Ishikawa (cell line): ENCODE data around the gene CUL4A.

Source experiments
- CEBPB ChIP-seq: IDR thresholded peaks from 2 replicates; pipeline ENCODE4 v1.6.1; 2012
- CREB1 ChIP-seq: IDR thresholded peaks from 2 replicates; pipeline ENCODE4 v1.6.1; 2012; ENCODE audit warnings: low read depth
- EP300 ChIP-seq: IDR thresholded peaks from 2 replicates; pipeline ENCODE4 v1.6.1; 2012; ENCODE audit warnings: borderline replicate concordance
- RAD21 ChIP-seq: IDR thresholded peaks from 2 replicates; pipeline ENCODE4 v1.6.1; 2012; ENCODE audit warnings: low read depth
- TAF1 ChIP-seq: IDR thresholded peaks from 2 replicates; pipeline ENCODE4 v1.6.1; 2012; ENCODE audit warnings: low read depth, mild to moderate bottlenecking
- TCF12 ChIP-seq: IDR thresholded peaks from 2 replicates; pipeline ENCODE4 v1.6.1; 2012; ENCODE audit warnings: low read depth
- TEAD4 ChIP-seq: IDR thresholded peaks from 2 replicates; pipeline ENCODE4 v1.6.1; 2012
- YY1 ChIP-seq: IDR thresholded peaks from 2 replicates; pipeline ENCODE4 v1.6.1; 2012; ENCODE audit warnings: low read depth
- TF ChIP-seq, protein P1 (sequence below): IDR thresholded peaks from 2 replicates; pipeline ENCODE4 v1.6.1; 2012
- TF ChIP-seq, protein P2 (sequence below): IDR thresholded peaks from 2 replicates; pipeline ENCODE4 v1.6.1; 2012
- TF ChIP-seq, protein P3 (sequence below): IDR thresholded peaks from 2 replicates; pipeline ENCODE4 v1.6.1; 2012; ENCODE audit warnings: low read depth, mild to moderate bottlenecking

DNA sequence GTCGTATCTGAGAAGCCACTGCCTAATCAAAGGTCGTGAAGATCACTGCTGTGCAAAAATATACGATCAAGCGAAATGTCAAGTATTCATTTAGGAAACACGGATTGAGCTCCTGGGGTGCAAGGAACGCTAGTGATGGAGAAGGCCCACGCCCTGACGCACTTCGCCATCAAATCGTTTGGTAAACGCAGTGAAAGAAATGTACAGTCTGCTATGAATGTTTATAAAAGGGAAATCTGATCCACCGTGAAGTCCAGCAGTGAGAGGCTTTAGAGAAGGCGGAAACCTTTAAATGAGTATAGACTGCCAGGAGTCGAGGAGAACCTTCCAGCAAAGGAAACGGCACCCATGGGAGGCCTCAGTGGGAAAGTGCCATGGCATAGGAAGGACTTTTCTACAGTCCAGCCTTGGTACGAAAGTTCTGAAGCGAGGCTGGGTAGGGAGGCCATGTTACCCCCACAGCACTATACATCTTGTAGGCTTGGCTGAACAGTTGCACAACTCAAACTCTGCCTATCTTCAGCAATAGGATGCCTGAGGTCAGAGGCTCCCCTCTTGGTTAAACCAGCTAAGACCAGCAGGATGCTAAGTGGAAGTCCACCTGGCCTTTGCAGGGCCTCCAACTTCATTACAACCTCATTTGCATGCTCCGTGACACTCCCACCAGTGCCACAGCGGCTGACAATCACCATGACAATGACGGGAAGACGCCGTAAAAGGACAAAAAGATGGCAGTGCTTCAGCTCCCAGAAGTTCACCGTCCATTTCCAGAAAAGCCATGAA lies 21.3 kb upstream of the CUL4A start:
- TF ChIP-seq, protein P1, sequence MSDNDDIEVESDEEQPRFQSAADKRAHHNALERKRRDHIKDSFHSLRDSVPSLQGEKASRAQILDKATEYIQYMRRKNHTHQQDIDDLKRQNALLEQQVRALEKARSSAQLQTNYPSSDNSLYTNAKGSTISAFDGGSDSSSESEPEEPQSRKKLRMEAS, result no peak
- TF ChIP-seq, protein P2, sequence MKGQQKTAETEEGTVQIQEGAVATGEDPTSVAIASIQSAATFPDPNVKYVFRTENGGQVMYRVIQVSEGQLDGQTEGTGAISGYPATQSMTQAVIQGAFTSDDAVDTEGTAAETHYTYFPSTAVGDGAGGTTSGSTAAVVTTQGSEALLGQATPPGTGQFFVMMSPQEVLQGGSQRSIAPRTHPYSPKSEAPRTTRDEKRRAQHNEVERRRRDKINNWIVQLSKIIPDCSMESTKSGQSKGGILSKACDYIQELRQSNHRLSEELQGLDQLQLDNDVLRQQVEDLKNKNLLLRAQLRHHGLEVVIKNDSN, result no peak
- TF ChIP-seq, protein P3, sequence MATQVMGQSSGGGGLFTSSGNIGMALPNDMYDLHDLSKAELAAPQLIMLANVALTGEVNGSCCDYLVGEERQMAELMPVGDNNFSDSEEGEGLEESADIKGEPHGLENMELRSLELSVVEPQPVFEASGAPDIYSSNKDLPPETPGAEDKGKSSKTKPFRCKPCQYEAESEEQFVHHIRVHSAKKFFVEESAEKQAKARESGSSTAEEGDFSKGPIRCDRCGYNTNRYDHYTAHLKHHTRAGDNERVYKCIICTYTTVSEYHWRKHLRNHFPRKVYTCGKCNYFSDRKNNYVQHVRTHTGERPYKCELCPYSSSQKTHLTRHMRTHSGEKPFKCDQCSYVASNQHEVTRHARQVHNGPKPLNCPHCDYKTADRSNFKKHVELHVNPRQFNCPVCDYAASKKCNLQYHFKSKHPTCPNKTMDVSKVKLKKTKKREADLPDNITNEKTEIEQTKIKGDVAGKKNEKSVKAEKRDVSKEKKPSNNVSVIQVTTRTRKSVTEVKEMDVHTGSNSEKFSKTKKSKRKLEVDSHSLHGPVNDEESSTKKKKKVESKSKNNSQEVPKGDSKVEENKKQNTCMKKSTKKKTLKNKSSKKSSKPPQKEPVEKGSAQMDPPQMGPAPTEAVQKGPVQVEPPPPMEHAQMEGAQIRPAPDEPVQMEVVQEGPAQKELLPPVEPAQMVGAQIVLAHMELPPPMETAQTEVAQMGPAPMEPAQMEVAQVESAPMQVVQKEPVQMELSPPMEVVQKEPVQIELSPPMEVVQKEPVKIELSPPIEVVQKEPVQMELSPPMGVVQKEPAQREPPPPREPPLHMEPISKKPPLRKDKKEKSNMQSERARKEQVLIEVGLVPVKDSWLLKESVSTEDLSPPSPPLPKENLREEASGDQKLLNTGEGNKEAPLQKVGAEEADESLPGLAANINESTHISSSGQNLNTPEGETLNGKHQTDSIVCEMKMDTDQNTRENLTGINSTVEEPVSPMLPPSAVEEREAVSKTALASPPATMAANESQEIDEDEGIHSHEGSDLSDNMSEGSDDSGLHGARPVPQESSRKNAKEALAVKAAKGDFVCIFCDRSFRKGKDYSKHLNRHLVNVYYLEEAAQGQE, result no peak
- TF ChIP-seq YY1 (no peak), EP300 (no peak), RAD21 (no peak), TAF1 (no peak), TEAD4 (no peak), CEBPB (no peak), TCF12 (no peak), CREB1 (no peak)
